ENCODE data around the gene ESF1.

- TF ChIP-seq CTCF (IDR thresholded peaks at IDR 0.05) (no peak), POLR2A (IDR thresholded peaks at IDR 0.05) (no peak)
Observed at GRCh38 chr20:13817342-13817741, 32.6 kb upstream of the ESF1 start.

All from upper lobe of left lung (tissue), 4 donors.